GM12864 (cell line): ENCODE results near the gene CASP9.

Experiments used
- DNase-seq: peaks from one replicate; pipeline ENCODE4 v3.0.0-alpha.2; 2011; ENCODE audit warnings: low read depth
- H3K4me3 ChIP-seq: 2 replicates; pipeline ENCODE4 v1.5.1; 2011; ENCODE audit warnings: mild to moderate bottlenecking, low read depth, low read length, control low read depth
- TF ChIP-seq, protein P1 (sequence below): IDR thresholded peaks from 2 replicates; pipeline ENCODE4 v1.5.1; 2011; ENCODE audit warnings: low read depth, mild to moderate bottlenecking, moderate library complexity, low read length, control low read depth, inconsistent platforms; ENCODE audit errors: missing control alignments

Gene CASP9

DNA sequence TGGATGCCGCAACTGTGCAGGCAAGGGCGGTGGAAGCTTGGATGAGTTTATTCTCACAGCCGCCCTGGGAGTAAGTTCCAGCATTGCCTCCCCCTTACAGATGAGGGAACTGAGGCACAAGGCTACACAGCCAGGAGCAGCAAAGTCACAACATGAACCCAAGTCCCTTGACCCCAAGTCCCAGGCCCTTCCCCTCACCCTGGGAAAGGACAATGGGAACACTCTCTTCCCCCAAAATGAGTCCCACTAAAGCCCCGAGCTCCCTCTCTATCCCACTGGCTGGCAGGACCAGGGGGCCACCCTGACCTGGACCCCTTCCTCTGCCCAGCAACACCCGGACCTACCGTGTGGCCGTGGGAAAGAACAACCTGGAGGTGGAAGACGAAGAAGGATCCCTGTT, 81.9 kb downstream of the CASP9 start:
- TF ChIP-seq, protein P1, sequence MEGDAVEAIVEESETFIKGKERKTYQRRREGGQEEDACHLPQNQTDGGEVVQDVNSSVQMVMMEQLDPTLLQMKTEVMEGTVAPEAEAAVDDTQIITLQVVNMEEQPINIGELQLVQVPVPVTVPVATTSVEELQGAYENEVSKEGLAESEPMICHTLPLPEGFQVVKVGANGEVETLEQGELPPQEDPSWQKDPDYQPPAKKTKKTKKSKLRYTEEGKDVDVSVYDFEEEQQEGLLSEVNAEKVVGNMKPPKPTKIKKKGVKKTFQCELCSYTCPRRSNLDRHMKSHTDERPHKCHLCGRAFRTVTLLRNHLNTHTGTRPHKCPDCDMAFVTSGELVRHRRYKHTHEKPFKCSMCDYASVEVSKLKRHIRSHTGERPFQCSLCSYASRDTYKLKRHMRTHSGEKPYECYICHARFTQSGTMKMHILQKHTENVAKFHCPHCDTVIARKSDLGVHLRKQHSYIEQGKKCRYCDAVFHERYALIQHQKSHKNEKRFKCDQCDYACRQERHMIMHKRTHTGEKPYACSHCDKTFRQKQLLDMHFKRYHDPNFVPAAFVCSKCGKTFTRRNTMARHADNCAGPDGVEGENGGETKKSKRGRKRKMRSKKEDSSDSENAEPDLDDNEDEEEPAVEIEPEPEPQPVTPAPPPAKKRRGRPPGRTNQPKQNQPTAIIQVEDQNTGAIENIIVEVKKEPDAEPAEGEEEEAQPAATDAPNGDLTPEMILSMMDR, result no peak
- no peak overlapping the region for H3K4me3 ChIP-seq
- DNase-seq, result no peak
